ENCODE data around the gene TRAM2.

TRAM2 gene

GRCh38 chr6:52577022-52577777 lies at the start of gene TRAM2:
Gene TRAM2 (minus strand): TSS chr6:52577060. CDS start chr6:52576915, 145 bp downstream.
- Mint-ChIP-seq H3K36me3 (ENCODE audit: low read depth) (no peaks in the 10 kb centered on the region), H3K4me1 (peaks cover 40% of the 10 kb centered on the region), H3K27ac (peak within 1 kb of the TSS; percentile 74), H3K27me3 (no peaks in the 10 kb centered on the region), H3K4me3 (peak within 1 kb of the TSS; percentile 73), H3K9me3 (no peaks in the 10 kb centered on the region)
- peak; percentile 53 for ATAC-seq
- peak; percentile 71 for DNase-seq

GRCh38 chr6:52622810-52623209 lies 46.0 kb upstream of the TRAM2 start:
- DNase-seq (no peak), ATAC-seq (no peak)
- no peaks in the 10 kb centered on the region for H3K4me1 Mint-ChIP-seq
- no peaks in the 10 kb centered on the region for H3K9me3 Mint-ChIP-seq
- H3K27me3 Mint-ChIP-seq, result peaks cover 6% of the 10 kb centered on the region
- H3K36me3 Mint-ChIP-seq (ENCODE audit: low read depth), result no peaks in the 10 kb centered on the region
- no peak overlapping the region for H3K27ac Mint-ChIP-seq
- no peak overlapping the region for H3K4me3 Mint-ChIP-seq

- H3K27ac Mint-ChIP-seq, result no peak overlapping the region
- H3K4me1 Mint-ChIP-seq, result no peaks in the 10 kb centered on the region
- no peak overlapping the region for H3K4me3 Mint-ChIP-seq
- DNase-seq (no peak), ATAC-seq (no peak)
- no peaks in the 10 kb centered on the region for H3K36me3 Mint-ChIP-seq (ENCODE audit: low read depth)
- no peaks in the 10 kb centered on the region for H3K9me3 Mint-ChIP-seq
- H3K27me3 Mint-ChIP-seq, result peaks cover 6% of the 10 kb centered on the region
Measured at GRCh38 chr6:52621631-52622030, 44.8 kb upstream of the TRAM2 start.

- Mint-ChIP-seq H3K4me3 (no peak overlapping the region), H3K27me3 (peaks cover 4% of the 10 kb centered on the region), H3K27ac (no peak overlapping the region), H3K9me3 (no peaks in the 10 kb centered on the region), H3K36me3 (ENCODE audit: low read depth) (no peaks in the 10 kb centered on the region), H3K4me1 (no peaks in the 10 kb centered on the region)
- ATAC-seq (no peak), DNase-seq (no peak)
Measured at GRCh38 chr6:52620906-52621190, 44.0 kb upstream of the TRAM2 start.

GRCh38 chr6:52620055-52620905 lies 43.4 kb upstream of the TRAM2 start:
- Mint-ChIP-seq H3K27me3 (peaks cover 4% of the 10 kb centered on the region), H3K36me3 (ENCODE audit: low read depth) (no peaks in the 10 kb centered on the region), H3K4me1 (no peaks in the 10 kb centered on the region), H3K4me3 (no peak overlapping the region), H3K27ac (no peak overlapping the region), H3K9me3 (no peaks in the 10 kb centered on the region)
- ATAC-seq, result no peak
- DNase-seq, result no peak

- Mint-ChIP-seq H3K27me3 (peaks cover 6% of the 10 kb centered on the region), H3K4me3 (no peak overlapping the region), H3K36me3 (ENCODE audit: low read depth) (no peaks in the 10 kb centered on the region), H3K9me3 (no peaks in the 10 kb centered on the region), H3K27ac (no peak overlapping the region), H3K4me1 (no peaks in the 10 kb centered on the region)
- ATAC-seq (no peak), DNase-seq (no peak)
Measured at GRCh38 chr6:52617087-52617486, 40.2 kb upstream of the TRAM2 start.

- Mint-ChIP-seq H3K27me3 (peaks cover 8% of the 10 kb centered on the region), H3K4me3 (no peak overlapping the region), H3K27ac (no peak overlapping the region), H3K36me3 (ENCODE audit: low read depth) (no peaks in the 10 kb centered on the region), H3K4me1 (no peaks in the 10 kb centered on the region), H3K9me3 (no peaks in the 10 kb centered on the region)
- no peak for ATAC-seq
- no peak for DNase-seq
Measured at GRCh38 chr6:52616059-52616690, 39.3 kb upstream of the TRAM2 start.

- peaks cover 8% of the 10 kb centered on the region for H3K27me3 Mint-ChIP-seq
- H3K27ac Mint-ChIP-seq, result no peak overlapping the region
Measured at GRCh38 chr6:52612336-52613054, 35.6 kb upstream of the TRAM2 start.

GRCh38 chr6:52611833-52612232 lies 35.0 kb upstream of the TRAM2 start:
- H3K4me1 Mint-ChIP-seq, result no peaks in the 10 kb centered on the region
- no peak overlapping the region for H3K27ac Mint-ChIP-seq

More at GRCh38 chr6:52612336-52613054, 35.6 kb upstream of the TRAM2 start:
- no peak for DNase-seq
- Mint-ChIP-seq H3K36me3 (ENCODE audit: low read depth) (no peaks in the 10 kb centered on the region), H3K9me3 (no peaks in the 10 kb centered on the region), H3K4me3 (no peak overlapping the region), H3K4me1 (no peaks in the 10 kb centered on the region)
- ATAC-seq, result no peak

GRCh38 chr6:52610745-52611355 lies 34.0 kb upstream of the TRAM2 start:
- Mint-ChIP-seq H3K4me1 (no peaks in the 10 kb centered on the region), H3K27ac (no peak overlapping the region), H3K9me3 (no peaks in the 10 kb centered on the region), H3K36me3 (ENCODE audit: low read depth) (no peaks in the 10 kb centered on the region), H3K27me3 (peaks cover 8% of the 10 kb centered on the region), H3K4me3 (no peak overlapping the region)
- no peak for ATAC-seq
- DNase-seq, result no peak

More at GRCh38 chr6:52611833-52612232, 35.0 kb upstream of the TRAM2 start:
- Mint-ChIP-seq H3K36me3 (ENCODE audit: low read depth) (no peaks in the 10 kb centered on the region), H3K4me3 (no peak overlapping the region), H3K9me3 (no peaks in the 10 kb centered on the region), H3K27me3 (peaks cover 8% of the 10 kb centered on the region)
- ATAC-seq (no peak), DNase-seq (no peak)

GRCh38 chr6:52610011-52610410 lies 33.2 kb upstream of the TRAM2 start:
- Mint-ChIP-seq H3K9me3 (no peaks in the 10 kb centered on the region), H3K27ac (no peak overlapping the region), H3K36me3 (ENCODE audit: low read depth) (no peaks in the 10 kb centered on the region), H3K4me3 (no peak overlapping the region), H3K4me1 (no peaks in the 10 kb centered on the region), H3K27me3 (peaks cover 6% of the 10 kb centered on the region)
- no peak for DNase-seq
- no peak for ATAC-seq

GRCh38 chr6:52605610-52606185 lies 28.8 kb upstream of the TRAM2 start:
- H3K4me1 Mint-ChIP-seq, result peaks cover 5% of the 10 kb centered on the region
- H3K27me3 Mint-ChIP-seq, result no peaks in the 10 kb centered on the region
- H3K4me3 Mint-ChIP-seq, result no peak overlapping the region
- H3K36me3 Mint-ChIP-seq (ENCODE audit: low read depth), result no peaks in the 10 kb centered on the region
- ATAC-seq (no peak), DNase-seq (no peak)
- H3K9me3 Mint-ChIP-seq, result no peaks in the 10 kb centered on the region
- H3K27ac Mint-ChIP-seq, result no peak overlapping the region

- Mint-ChIP-seq H3K27me3 (no peaks in the 10 kb centered on the region), H3K36me3 (ENCODE audit: low read depth) (no peaks in the 10 kb centered on the region), H3K4me1 (peaks cover 5% of the 10 kb centered on the region), H3K9me3 (no peaks in the 10 kb centered on the region), H3K4me3 (no peak overlapping the region), H3K27ac (no peak overlapping the region)
- ATAC-seq (peak; percentile 57), DNase-seq (no peak)
Measured at GRCh38 chr6:52603000-52603795, 26.3 kb upstream of the TRAM2 start.
